Renal cortex interstitium (tissue), 3 donors: ENCODE measurements around the gene CDKN2D. TPM values are rescaled to one million over a fixed set of nuclear protein-coding genes. Genes with fewer than 3 reads are reported as not detected.

Experiments
- polyA plus RNA-seq, 3 donors: library from polyadenylated mRNA; unstranded; fragments of 120-200 nt; gene quantifications; one replicate each; pipeline ENCODE4 v1.2.1, GENCODE V29; 2013; ENCODE audit not compliant: insufficient read length in 3 of 3

Gene CDKN2D
- polyA plus RNA-seq, 3 donors, result 7.9 to 12.5 (median 10.7) TPM

Other genes with a start within 250 kb of the CDKN2D start
- gene RAVER1, start 235.4 kb downstream of the CDKN2D start, polyA plus RNA-seq, result 10 to 100 TPM; 21.0 to 38.9 (median 37.3) TPM
- gene ICAM3, start 229.4 kb downstream of the CDKN2D start, polyA plus RNA-seq, result 10 to 100 TPM in 1 of 3 donors, 1 to 10 TPM in 2; 8.2 to 10.4 (median 10.0) TPM
- 100 to 1,000 TPM; 101 to 151 (median 123) TPM for gene TYK2, start 188.4 kb downstream of the CDKN2D start, polyA plus RNA-seq
- gene CDC37, start 165.4 kb downstream of the CDKN2D start, polyA plus RNA-seq, result 100 to 1,000 TPM; 132 to 185 (median 178) TPM
- 1 to 10 TPM; 1.9 to 5.1 (median 2.1) TPM for gene PDE4A, start 148.4 kb downstream of the CDKN2D start, polyA plus RNA-seq
- 10 to 100 TPM; 56.6 to 89.6 (median 75.2) TPM for gene KEAP1, start 65.6 kb downstream of the CDKN2D start, polyA plus RNA-seq
- 1 to 10 TPM in 2 of 3 donors, under 1 TPM in 1; 0.78 to 1.5 (median 1.2) TPM for gene S1PR5, start 51.5 kb downstream of the CDKN2D start, polyA plus RNA-seq
- 10 to 100 TPM; 24.2 to 33.0 (median 30.4) TPM for gene ATG4D, start 25.1 kb downstream of the CDKN2D start, polyA plus RNA-seq
- 10 to 100 TPM; 33.8 to 36.7 (median 34.4) TPM for gene KRI1, start 3.0 kb downstream of the CDKN2D start, polyA plus RNA-seq
- 10 to 100 TPM; 34.9 to 55.7 (median 38.7) TPM for gene AP1M2, start 18.3 kb upstream of the CDKN2D start, polyA plus RNA-seq
- 100 to 1,000 TPM; 175 to 191 (median 187) TPM for gene SLC44A2, start 56.6 kb upstream of the CDKN2D start, polyA plus RNA-seq
- 100 to 1,000 TPM; 295 to 328 (median 301) TPM for gene ILF3, start 85.4 kb upstream of the CDKN2D start, polyA plus RNA-seq
- gene QTRT1, start 132.5 kb upstream of the CDKN2D start, polyA plus RNA-seq, result 10 to 100 TPM; 46.1 to 80.7 (median 64.8) TPM
- 100 to 1,000 TPM; 117 to 168 (median 128) TPM for gene DNM2, start 149.1 kb upstream of the CDKN2D start, polyA plus RNA-seq